Activated naive CD4-positive, alpha-beta T cell treated with anti-CD3 and anti-CD28 coated beads, Interleukin-2, amount 10 ng/mL, durations not matched to agents 7 days and 5 days (primary cell): ENCODE data around the gene GRB7.
"Not testable (repeated sequence)": the region's sequence is repeated elsewhere in the genome, so short reads cannot be mapped to it uniquely, and the experiment has no call there.

Experiments used
- CTCF ChIA-PET: fragments of 350-600 bp; sonication (Branson Sonifier 250); formaldehyde crosslinking; loops from one replicate; lab custom pipeline; 2021; ENCODE audit warnings: antibody characterized with exemption; lab: Charles Lee
- DNase-seq: peaks from one replicate; pipeline ENCODE4 v3.0.0-alpha.2; 2020
- H3K27ac Mint-ChIP-seq: one replicate; pipeline ENCODE4 v1.8.0; 2021; ENCODE audit warnings: mild to moderate bottlenecking, moderate library complexity, mixed read lengths
- H3K27me3 Mint-ChIP-seq: one replicate; pipeline ENCODE4 v1.8.0; 2021; ENCODE audit warnings: mild to moderate bottlenecking, mixed read lengths
- H3K36me3 Mint-ChIP-seq: one replicate; pipeline ENCODE4 v1.8.0; 2021; ENCODE audit warnings: mixed read lengths
- H3K4me1 Mint-ChIP-seq: one replicate; pipeline ENCODE4 v1.8.0; 2021; ENCODE audit warnings: mixed read lengths
- H3K4me3 Mint-ChIP-seq: one replicate; pipeline ENCODE4 v1.8.0; 2021; ENCODE audit warnings: mild to moderate bottlenecking, moderate library complexity, mixed read lengths
- H3K9me3 Mint-ChIP-seq: one replicate; pipeline ENCODE4 v1.8.0; 2021; ENCODE audit warnings: mixed read lengths

GRB7 gene

DNA sequence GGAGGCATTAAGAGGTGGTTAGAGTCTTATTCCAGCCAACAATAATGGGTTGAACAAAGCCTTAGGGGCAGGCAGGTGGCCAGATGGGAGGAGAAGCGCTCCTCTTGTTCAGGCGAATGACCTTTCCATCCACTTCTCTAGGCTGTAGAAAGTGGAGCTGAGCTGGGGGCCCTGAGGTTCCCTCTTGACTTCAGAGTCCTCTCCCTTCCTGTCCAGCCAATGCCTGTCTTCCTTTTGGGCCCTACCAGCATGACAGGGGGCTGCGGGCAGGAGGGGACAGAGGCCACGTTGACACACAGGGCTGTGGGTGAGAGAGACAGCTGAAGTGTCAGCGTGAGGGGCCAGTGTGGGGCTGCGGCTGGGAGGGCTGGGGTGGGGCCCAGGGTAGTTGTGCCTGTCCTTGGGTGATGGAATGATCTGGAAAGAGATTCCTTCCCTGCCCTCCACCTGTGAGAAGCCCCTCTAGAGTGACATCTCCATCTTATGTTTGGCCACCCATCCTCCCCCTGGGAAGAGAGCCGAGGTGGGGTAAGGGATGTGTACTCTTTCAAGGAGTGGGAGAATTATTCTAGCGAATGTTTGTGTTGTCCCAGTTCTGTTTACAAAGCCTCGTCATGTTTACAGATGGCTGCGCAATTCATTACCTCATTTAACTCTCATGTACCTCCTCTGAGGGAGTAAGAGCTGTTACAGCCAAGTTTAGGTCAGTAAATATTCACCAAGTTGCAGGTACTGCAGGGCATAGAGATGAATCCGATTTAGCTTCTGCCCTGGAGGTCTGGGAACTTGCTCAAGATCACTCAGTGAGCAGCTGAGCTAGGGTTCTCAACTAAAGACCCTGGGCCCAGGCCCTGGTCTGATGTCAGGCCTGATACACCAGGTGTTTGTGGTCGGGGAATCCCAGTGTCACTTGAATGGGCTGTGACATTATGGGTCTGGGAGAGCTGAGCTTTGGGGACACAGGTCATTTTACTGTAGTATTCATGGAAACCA lies 34.5 kb upstream of the GRB7 start:
- H3K4me3 Mint-ChIP-seq: no peak overlapping the region
- no peaks in the 10 kb centered on the region for H3K36me3 Mint-ChIP-seq
- peaks cover 67% of the 10 kb centered on the region for H3K27me3 Mint-ChIP-seq
- H3K9me3 Mint-ChIP-seq: no peaks in the 10 kb centered on the region
- CTCF ChIA-PET: no interaction called here
- DNase-seq: no peak
- H3K4me1 Mint-ChIP-seq: peaks cover 30% of the 10 kb centered on the region
- H3K27ac Mint-ChIP-seq: no peak overlapping the region

DNA sequence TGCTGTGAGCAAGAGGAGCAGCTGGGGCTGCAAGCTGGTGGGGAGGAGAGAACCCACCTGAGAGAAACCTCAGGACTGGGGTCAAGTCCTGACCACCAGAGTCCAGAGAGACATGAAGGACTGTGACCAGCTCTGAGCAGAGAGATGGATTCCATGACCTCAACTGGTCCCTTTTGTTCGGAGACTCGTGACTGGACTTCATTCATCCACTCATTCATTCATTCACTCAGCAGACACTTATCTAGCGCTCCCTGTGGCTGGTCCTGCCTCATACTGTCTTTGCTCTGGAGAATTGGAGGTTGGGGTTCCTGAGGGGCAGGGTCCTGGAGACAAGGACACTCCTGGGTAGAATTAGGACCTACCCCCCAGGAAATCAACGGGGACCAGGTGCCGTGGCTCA lies 33.8 kb upstream of the GRB7 start:
- CTCF ChIA-PET: no interaction called here
- Mint-ChIP-seq H3K36me3 (no peaks in the 10 kb centered on the region), H3K4me1 (peaks cover 35% of the 10 kb centered on the region), H3K4me3 (no peak overlapping the region), H3K27ac (no peak overlapping the region), H3K9me3 (no peaks in the 10 kb centered on the region), H3K27me3 (peaks cover 60% of the 10 kb centered on the region)
- no peak for DNase-seq

DNA sequence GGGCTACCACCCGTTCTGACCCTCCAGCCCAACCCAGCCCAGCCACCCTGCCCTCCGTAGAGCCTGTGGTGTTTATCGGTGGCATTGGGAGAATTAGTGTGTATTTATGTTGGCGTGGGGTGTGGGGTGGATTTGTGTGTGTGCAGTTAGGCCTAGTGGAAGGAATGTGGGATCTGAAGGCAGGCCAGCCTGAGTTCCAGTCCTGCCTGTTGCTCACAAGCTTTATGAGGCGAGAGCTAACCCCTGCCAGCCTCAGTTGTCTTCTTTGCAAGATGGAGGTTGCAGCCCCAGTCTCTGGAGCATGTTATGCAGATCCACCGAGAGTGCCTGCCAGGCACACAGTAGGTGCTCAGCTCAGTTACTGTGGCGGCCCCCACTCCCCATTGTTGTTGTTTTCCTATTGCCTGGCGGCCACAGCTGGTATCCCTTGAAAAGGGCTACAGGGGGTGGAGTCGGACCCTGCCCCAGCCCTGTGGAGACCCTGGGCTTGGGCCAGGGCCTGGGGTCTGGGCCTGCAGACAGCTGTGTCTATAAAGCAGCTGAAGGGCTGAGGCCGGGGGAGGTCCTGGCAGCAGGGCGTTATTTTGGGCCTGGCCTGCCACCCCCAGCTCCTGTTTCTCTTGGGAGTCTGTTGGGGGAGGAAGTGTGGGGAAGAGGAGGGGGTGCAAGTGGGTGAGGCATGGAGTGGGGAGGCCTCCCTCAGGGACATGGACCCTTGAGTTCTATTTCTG lies 32.8 kb upstream of the GRB7 start:
- Mint-ChIP-seq H3K9me3 (no peaks in the 10 kb centered on the region), H3K27ac (no peak overlapping the region), H3K36me3 (no peaks in the 10 kb centered on the region), H3K27me3 (peaks cover 49% of the 10 kb centered on the region), H3K4me1 (peaks cover 37% of the 10 kb centered on the region), H3K4me3 (no peak overlapping the region)
- no peak for DNase-seq
- CTCF ChIA-PET: no interaction called here

DNA sequence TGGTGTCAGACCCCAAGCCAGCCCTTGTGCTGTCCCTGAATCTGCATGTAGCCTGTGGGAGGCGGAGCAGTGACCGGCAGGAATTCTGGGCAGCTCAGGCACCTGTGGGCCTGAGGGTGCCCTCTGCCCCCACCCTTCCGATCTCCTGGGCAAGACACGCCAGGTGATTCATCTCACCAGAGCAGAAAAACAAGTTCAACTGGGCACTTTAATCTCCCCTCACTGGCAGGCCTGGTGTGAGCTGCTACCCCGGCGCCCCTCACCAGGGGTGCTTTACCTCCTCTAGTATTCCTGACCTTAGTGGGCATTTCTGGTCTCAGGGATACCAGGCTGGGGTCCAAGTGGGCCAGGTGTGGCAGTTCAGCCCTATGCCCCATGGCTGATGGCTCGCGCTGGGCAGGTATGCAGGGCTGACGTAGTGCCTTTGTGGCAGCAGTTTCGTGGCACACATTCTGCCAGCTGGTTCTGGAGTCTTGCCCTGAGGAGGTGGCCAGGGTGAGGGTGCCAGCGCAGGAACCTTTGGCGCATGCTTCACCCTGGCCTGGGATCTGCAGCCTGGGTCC lies 31.9 kb upstream of the GRB7 start:
- DNase-seq: no peak
- Mint-ChIP-seq H3K27me3 (peaks cover 41% of the 10 kb centered on the region), H3K9me3 (no peaks in the 10 kb centered on the region), H3K4me1 (peaks cover 36% of the 10 kb centered on the region), H3K36me3 (no peaks in the 10 kb centered on the region), H3K4me3 (no peak overlapping the region), H3K27ac (no peak overlapping the region)
- CTCF ChIA-PET: interaction anchor here (1.3 kb wide), 1 partner anchor 83 kb away, joined by 3 read pairs; no protein-coding TSS in a partner anchor

DNA sequence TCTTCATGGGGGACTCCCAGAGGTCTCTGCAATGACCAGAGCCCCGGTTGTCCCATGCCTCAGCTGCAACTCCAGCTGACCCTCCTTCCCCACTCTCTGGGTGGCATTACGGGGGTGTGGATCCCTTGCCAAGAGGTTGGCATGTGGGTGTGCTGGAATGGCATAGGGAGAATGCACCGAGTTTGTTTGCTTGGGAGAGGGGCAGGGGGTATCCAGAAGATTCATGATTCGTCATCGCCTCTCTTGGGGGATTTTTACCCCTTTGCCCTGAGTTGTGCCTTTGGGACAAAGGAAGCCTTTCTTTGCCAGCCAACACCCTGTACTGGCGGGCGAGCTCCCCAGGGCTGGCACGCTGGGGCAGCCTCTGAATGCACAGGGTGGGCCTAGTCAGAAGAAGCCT lies 31.4 kb upstream of the GRB7 start:
- Mint-ChIP-seq H3K4me3 (no peak overlapping the region), H3K4me1 (peaks cover 35% of the 10 kb centered on the region)

DNA sequence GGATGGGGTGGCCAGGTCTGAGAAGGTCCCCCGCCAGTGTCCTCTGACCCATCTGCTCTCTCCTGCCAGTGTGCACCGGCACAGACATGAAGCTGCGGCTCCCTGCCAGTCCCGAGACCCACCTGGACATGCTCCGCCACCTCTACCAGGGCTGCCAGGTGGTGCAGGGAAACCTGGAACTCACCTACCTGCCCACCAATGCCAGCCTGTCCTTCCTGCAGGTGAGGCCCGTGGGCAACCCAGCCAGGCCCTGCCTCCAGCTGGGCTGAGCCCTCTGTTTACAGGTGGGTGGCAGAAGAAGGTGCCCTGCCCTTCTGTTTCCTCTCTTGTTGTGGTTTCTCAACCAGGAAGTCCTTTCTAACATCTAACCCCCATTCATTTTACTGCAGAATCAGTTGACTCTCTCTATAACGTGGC lies 30.8 kb upstream of the GRB7 start:
- H3K27me3 Mint-ChIP-seq: peaks cover 33% of the 10 kb centered on the region
- CTCF ChIA-PET: interaction anchor here (1.3 kb wide), 1 partner anchor 84 kb away, joined by 3 read pairs; no protein-coding TSS in a partner anchor
- H3K36me3 Mint-ChIP-seq: no peaks in the 10 kb centered on the region
- peak overlapping the region; percentile 83 for H3K27ac Mint-ChIP-seq
- no peak overlapping the region for H3K4me3 Mint-ChIP-seq
- DNase-seq: peak; percentile 53
- H3K4me1 Mint-ChIP-seq: peaks cover 35% of the 10 kb centered on the region
- no peaks in the 10 kb centered on the region for H3K9me3 Mint-ChIP-seq

More for the DNA sequence above, 31.4 kb upstream of the GRB7 start:
- peak overlapping the region; percentile 83 for H3K27ac Mint-ChIP-seq
- DNase-seq: no peak
- peaks cover 39% of the 10 kb centered on the region for H3K27me3 Mint-ChIP-seq
- CTCF ChIA-PET: interaction anchor here (1.3 kb wide), 1 partner anchor 84 kb away, joined by 3 read pairs; no protein-coding TSS in a partner anchor
- H3K9me3 Mint-ChIP-seq: no peaks in the 10 kb centered on the region
- H3K36me3 Mint-ChIP-seq: no peaks in the 10 kb centered on the region

DNA sequence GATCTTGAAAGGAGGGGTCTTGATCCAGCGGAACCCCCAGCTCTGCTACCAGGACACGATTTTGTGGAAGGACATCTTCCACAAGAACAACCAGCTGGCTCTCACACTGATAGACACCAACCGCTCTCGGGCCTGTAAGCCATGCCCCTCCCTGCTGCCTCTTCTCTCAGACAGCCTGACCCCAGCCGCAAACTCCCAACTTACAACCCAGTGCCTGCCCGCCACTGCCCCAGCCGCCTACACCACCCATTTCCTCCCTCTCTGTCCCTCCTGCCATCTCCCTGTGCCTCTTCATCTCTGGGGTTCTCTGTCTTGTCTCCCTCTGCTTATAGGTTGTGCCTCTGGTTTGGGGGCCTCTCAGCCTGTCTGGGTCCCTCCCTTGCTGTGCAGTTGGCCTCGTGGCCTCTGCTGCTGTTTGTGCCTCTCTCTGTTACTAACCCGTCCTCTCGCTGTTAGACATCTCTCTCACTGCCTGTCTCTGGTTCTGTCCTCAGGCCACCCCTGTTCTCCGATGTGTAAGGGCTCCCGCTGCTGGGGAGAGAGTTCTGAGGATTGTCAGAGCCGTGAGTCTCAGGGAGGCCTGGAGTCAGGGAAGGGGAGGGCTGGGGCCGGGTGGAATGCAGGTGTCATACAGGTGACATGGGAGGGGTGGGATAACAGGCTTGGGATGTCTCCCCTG lies 28.3 kb upstream of the GRB7 start:
- CTCF ChIA-PET: interaction anchor here (1.4 kb wide), 1 partner anchor 87 kb away, joined by 5 read pairs; no protein-coding TSS in a partner anchor

DNA sequence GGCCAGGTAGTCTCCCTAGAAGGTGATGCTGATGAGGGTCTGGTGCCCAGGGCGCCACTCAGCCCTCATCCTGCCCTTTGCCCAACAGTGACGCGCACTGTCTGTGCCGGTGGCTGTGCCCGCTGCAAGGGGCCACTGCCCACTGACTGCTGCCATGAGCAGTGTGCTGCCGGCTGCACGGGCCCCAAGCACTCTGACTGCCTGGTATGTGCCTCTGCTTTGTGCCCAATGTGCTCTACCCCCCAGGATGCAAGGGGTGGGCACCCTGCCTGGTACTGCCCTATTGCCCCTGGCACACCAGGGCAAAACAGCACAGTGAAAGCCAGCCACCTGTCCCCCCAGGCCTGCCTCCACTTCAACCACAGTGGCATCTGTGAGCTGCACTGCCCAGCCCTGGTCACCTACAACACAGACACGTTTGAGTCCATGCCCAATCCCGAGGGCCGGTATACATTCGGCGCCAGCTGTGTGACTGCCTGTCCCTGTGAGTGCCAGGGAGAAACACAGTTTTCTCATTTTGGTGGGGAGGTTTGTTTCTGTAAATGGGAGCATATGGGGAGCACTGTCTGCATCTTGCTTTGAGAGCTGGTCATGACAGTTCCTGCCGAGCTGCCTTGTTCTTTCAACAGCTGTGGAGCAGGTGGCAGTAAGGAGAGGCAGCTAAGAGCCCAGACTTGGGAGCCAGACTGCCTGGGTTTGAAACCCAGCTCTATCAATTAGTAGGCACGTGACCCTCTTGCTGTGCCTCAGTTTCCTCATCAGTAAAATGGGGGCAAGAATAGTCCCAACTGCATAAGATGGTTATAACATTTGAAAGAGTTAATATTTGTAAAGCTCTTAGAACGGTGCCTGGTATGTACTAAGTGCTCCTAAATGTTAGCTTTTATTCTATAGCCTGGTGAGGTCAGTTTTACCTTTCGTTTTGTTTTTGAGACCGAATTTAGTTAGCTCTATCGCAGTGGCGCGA lies 27.5 kb upstream of the GRB7 start:
- H3K27ac Mint-ChIP-seq: peak overlapping the region; percentile 58
- H3K36me3 Mint-ChIP-seq: no peaks in the 10 kb centered on the region
- CTCF ChIA-PET: interaction anchor here (0.9 kb wide), 1 partner anchor 56 kb away, joined by 3 read pairs; no protein-coding TSS in a partner anchor
- no peak for DNase-seq
- H3K4me3 Mint-ChIP-seq: no peak overlapping the region
- peaks cover 35% of the 10 kb centered on the region for H3K4me1 Mint-ChIP-seq
- H3K9me3 Mint-ChIP-seq: no peaks in the 10 kb centered on the region
- peaks cover 21% of the 10 kb centered on the region for H3K27me3 Mint-ChIP-seq

More for the DNA sequence above, 28.3 kb upstream of the GRB7 start:
- peaks cover 35% of the 10 kb centered on the region for H3K4me1 Mint-ChIP-seq
- peaks cover 13% of the 10 kb centered on the region for H3K27me3 Mint-ChIP-seq
- no peaks in the 10 kb centered on the region for H3K36me3 Mint-ChIP-seq
- no peak overlapping the region for H3K27ac Mint-ChIP-seq
- no peaks in the 10 kb centered on the region for H3K9me3 Mint-ChIP-seq
- no peak overlapping the region for H3K4me3 Mint-ChIP-seq
- no peak for DNase-seq

DNA sequence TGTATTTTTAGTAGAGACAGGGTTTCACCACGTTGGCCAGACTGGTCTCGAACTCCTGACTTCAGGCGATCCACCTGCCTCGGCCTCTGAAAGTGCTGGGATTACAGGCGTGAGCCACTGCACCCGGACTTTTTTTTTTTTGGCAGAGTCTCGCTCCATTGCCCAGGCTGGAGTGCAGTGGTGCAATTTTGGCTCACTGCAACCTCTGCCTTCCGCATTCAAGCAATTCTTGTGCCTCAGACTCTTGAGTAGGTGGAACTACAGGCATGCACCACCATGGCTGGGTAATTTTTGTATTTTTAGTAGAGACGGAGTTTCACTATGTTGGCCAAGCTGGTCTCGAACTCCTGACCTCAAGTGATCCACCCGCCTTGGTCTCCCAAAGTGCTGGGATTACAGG lies 26.7 kb upstream of the GRB7 start:
- Mint-ChIP-seq H3K27me3 (peaks cover 21% of the 10 kb centered on the region), H3K4me1 (peaks cover 35% of the 10 kb centered on the region)
- not testable (repeated sequence) for H3K4me3 Mint-ChIP-seq, H3K9me3 Mint-ChIP-seq, H3K36me3 Mint-ChIP-seq, H3K27ac Mint-ChIP-seq, DNase-seq
- CTCF ChIA-PET: interaction anchor here (0.9 kb wide), 1 partner anchor 57 kb away, joined by 3 read pairs; no protein-coding TSS in a partner anchor

DNA sequence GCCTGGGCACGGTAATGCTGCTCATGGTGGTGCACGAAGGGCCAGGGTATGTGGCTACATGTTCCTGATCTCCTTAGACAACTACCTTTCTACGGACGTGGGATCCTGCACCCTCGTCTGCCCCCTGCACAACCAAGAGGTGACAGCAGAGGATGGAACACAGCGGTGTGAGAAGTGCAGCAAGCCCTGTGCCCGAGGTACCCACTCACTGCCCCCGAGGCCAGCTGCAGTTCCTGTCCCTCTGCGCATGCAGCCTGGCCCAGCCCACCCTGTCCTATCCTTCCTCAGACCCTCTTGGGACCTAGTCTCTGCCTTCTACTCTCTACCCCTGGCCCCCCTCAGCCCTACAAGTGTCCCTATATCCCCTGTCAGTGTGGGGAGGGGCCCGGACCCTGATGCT lies 25.9 kb upstream of the GRB7 start:
- Mint-ChIP-seq H3K4me3 (no peak overlapping the region), H3K27ac (no peak overlapping the region), H3K9me3 (no peaks in the 10 kb centered on the region), H3K36me3 (no peaks in the 10 kb centered on the region), H3K27me3 (peaks cover 25% of the 10 kb centered on the region), H3K4me1 (peaks cover 28% of the 10 kb centered on the region)
- CTCF ChIA-PET: no interaction called here
- DNase-seq: no peak

DNA sequence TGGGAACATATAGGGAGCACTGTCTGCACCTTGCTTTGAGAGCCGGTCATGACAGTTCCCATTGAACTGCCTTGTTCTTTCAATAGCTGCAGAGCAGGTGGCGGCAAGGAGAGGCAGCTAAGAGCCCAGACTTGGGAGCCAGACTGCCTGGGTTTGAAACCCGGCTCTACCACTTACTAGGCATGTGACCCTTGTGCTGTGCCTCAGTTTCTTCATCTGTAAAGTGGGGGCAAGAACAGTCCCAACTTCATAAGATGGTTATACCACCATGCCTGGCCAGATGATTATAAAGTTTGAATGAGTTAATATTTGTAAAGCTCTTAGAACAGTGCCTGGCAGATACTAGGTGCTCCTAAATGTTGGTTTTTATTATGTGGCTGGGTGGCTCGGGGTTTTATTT lies 23.5 kb upstream of the GRB7 start:
- Mint-ChIP-seq H3K27me3 (peaks cover 33% of the 10 kb centered on the region), H3K4me1 (peaks cover 5% of the 10 kb centered on the region), H3K4me3 (no peak overlapping the region), H3K36me3 (no peaks in the 10 kb centered on the region), H3K9me3 (no peaks in the 10 kb centered on the region), H3K27ac (no peak overlapping the region)
- no peak for DNase-seq
- CTCF ChIA-PET: interaction anchor here (2.1 kb wide), 1 partner anchor 93 kb away, joined by 7 read pairs; no protein-coding TSS in a partner anchor

DNA sequence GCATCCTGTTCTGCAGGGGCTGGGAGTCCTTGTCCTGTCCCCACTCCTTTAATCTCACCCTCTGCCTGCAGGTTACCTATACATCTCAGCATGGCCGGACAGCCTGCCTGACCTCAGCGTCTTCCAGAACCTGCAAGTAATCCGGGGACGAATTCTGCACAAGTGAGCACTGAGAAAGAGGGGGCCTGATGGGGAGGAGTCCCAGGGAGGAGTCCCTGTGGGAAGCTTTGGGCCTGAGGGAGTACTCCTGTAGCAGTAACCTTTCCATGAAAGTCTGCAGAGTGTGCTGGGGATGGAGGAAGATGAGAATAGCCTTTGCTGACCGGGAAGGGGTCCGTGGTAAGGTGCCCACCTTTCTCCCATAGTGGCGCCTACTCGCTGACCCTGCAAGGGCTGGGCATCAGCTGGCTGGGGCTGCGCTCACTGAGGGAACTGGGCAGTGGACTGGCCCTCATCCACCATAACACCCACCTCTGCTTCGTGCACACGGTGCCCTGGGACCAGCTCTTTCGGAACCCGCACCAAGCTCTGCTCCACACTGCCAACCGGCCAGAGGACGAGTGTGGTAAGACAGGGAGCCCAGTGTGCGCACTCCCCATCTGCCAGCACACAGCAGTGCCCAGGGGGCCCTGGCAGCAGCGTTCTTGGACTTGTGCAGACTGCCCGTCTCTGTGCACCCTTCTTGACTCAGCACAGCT lies 22.2 kb upstream of the GRB7 start:
- Mint-ChIP-seq H3K4me3 (no peak overlapping the region), H3K9me3 (no peaks in the 10 kb centered on the region), H3K4me1 (no peaks in the 10 kb centered on the region), H3K27me3 (peaks cover 44% of the 10 kb centered on the region), H3K36me3 (no peaks in the 10 kb centered on the region), H3K27ac (no peak overlapping the region)
- DNase-seq: no peak
- CTCF ChIA-PET: interaction anchor here (1.2 to 2.1 kb wide), 2 partner anchors 62 to 94 kb away, joined by 4 to 7 read pairs; no protein-coding TSS in a partner anchor
